NCI-H2196 treated with DMSO at 0.1 percent for 48 hours (cell line): Measurements from ENCODE around the gene UBE2K.
"Not testable (repeated sequence)": the region's sequence is repeated elsewhere in the genome, so short reads cannot be mapped to it uniquely, and the experiment has no call there.

Experiments
- DNase-seq: peaks from one replicate; lab custom pipeline; 2025; ENCODE audit not compliant: unreplicated experiment; lab: John Stamatoyannopoulos, UW

Gene UBE2K

DNA sequence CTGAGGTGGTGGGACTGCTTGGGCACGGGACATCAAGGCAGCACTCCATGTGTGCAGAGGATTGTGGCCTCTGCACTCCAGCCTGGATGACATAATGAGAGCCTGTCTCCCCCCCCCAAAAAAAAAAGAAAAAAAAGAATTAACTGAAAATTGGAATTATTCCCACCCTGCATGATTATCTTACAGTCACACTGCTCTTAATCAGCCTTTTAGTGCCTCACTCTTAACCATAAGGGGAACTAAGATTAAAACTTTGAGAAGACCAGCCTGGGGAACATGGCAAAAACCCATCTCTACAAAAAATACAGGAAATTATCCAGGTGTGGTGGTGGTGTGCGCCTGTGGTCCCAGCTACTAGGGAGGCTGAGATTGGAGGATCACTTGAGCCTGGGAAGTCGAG, 94.6 kb downstream of the UBE2K start:
- DNase-seq: no peak

- DNase-seq: not testable (repeated sequence)
Measured at GRCh38 chr4:39792976-39793375, 95.0 kb downstream of the UBE2K start.

GRCh38 chr4:39802005-39802404, 104.1 kb downstream of the UBE2K start:
- no peak for DNase-seq

DNA sequence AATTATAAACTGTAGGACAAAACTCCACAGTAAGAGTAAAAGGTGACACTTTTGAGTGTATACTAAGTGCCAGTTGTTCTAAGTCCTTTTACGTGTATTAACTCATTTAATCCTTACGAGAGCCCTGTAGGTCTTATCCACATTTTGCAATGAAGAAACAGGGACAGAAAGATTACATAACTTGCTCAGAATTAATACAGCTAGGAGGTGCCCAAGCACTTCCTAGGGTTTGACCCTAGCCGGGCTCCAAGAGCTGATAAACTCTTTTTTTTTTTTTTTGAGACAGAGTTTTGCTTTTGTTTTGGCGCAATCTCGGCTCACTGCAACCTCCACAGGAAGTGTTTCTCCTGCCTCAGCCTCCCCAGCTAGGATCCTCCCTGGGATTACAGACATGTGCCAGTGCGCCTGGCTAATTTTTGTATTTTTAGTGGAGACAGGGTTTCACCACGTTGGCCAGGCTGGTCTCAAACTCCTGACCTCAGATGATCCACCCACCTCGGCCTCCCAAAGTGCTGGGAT, 110.4 kb downstream of the UBE2K start:
- no peak for DNase-seq

GRCh38 chr4:39812500-39812899, 114.6 kb downstream of the UBE2K start:
- DNase-seq: no peak

GRCh38 chr4:39813033-39813432, 115.1 kb downstream of the UBE2K start:
- DNase-seq: not testable (repeated sequence)

DNA sequence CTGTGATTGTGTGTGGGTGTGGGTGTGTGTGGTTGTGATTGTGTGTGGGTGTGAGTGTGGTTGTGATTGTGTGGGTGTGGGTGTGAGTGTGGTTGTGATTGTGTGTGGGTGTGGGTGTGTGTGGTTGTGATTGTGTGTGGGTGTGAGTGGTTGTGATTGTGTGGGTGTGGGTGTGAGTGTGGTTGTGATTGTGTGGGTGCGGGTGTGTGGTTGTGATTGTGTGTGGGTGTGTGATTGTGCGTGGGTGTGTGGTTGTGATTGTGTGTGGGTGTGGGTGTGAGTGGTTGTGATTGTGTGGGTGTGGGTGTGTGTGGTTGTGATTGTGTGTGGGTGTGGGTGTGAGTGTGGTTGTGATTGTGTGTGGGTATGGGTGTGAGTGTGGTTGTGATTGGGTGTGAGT, 115.8 kb downstream of the UBE2K start:
- DNase-seq: not testable (repeated sequence)

- DNase-seq: no peak
Measured at GRCh38 chr4:39814403-39815185, 116.7 kb downstream of the UBE2K start.

DNA sequence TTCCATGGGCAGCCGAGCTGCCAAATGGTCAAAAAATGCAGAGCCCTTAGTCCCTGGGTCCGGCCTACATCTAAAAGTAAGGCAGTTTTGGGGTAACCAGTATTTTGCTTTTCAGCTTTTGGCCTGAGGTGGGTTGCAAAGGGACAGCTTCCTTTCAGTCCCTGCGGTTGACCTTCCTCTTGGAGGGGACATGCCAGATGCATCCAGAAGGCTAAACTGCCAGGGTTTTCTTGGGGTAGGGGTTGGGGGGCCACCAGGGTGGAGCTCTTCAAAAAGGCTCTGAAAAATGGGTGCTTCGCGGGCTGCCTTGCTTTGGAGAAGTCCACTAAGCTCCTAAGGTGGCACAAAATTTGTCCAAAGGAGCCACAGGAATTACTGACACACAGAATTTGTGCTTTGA, 120.7 kb downstream of the UBE2K start:
- no peak for DNase-seq

- DNase-seq: no peak
Measured at GRCh38 chr4:39820186-39820585, 122.2 kb downstream of the UBE2K start.

DNA sequence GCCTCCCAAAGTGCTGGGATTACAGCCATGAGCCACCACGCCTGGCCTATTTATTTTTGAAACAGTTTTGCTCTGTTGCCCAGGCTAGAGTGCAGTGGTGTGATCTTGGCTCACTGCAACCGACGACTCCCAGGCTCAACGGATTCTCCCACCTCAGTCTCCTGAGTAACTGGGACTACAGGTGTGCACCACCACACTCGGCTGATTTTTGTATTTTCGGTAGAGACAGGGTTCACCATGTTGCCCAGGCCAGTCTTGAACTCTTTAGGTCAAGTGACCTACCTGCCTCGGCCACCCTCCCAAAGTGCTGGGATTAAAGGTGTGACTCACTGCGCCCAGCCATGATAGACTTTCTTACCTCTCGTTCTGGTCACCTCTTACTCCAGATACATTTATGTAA, 124.0 kb downstream of the UBE2K start:
- no peak for DNase-seq

- DNase-seq: no peak
Measured at GRCh38 chr4:39822662-39823061, 124.7 kb downstream of the UBE2K start.

GRCh38 chr4:39823191-39823590, 125.3 kb downstream of the UBE2K start:
- no peak for DNase-seq

DNA sequence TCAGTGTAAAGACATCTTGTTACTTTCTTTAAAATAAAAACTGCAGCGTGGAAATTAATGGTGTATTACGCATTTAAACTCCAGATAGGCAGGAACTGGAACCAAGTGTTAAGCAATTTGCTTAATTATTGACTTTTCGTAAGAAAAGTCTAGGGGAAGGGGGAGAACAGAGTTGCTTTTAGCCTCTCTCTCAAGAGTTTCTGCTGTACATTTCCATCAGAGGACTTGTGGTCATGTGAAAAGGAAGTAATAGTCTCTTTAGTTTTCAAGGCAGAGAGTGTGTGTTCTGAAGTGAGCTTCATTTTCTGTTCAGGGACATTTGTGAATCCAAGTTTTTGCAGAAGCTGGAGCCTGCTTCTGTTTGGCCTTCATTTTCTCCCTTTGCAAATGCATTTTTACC, 127.2 kb downstream of the UBE2K start:
- no peak for DNase-seq

GRCh38 chr4:39825741-39826231, 127.8 kb downstream of the UBE2K start:
- DNase-seq: no peak
